WERI-Rb-1 (cell line): ENCODE data around the gene SPZ1.

Source experiments
- DNase-seq: peaks from one replicate; pipeline ENCODE4 v3.0.0-alpha.2; 2020
- H3K27ac ChIP-seq: fragments of 250-450 bp; sonication (Bioruptor Pico); 2 replicates; pipeline ENCODE4 v1.5.1; 2020; ENCODE audit warnings: mild to moderate bottlenecking, moderate library complexity
- H3K27me3 ChIP-seq: fragments of 250-450 bp; sonication (Bioruptor Pico); 2 replicates; pipeline ENCODE4 v1.5.1; 2021; ENCODE audit warnings: mild to moderate bottlenecking, low read depth, moderate library complexity; ENCODE audit not compliant: insufficient read depth, severe bottlenecking
- H3K36me3 ChIP-seq: fragments of 250-450 bp; sonication (Bioruptor Pico); 2 replicates; pipeline ENCODE4 v1.5.1; 2020; ENCODE audit warnings: mild to moderate bottlenecking, moderate library complexity
- H3K4me3 ChIP-seq: 2 replicates; pipeline ENCODE4 v1.5.1; 2011; ENCODE audit warnings: low read depth, mild to moderate bottlenecking, control low read depth, low read length
- H3K9me3 ChIP-seq: fragments of 250-450 bp; sonication (Bioruptor Pico); 2 replicates; pipeline ENCODE4 v1.5.1; 2021; ENCODE audit warnings: mild to moderate bottlenecking, moderate library complexity; ENCODE audit not compliant: severe bottlenecking
- CTCF ChIP-seq: IDR thresholded peaks from 2 replicates; pipeline ENCODE4 v1.5.1; 2011; ENCODE audit warnings: low read depth, mild to moderate bottlenecking, control low read depth, inconsistent platforms, low read length

The SPZ1 gene

DNA sequence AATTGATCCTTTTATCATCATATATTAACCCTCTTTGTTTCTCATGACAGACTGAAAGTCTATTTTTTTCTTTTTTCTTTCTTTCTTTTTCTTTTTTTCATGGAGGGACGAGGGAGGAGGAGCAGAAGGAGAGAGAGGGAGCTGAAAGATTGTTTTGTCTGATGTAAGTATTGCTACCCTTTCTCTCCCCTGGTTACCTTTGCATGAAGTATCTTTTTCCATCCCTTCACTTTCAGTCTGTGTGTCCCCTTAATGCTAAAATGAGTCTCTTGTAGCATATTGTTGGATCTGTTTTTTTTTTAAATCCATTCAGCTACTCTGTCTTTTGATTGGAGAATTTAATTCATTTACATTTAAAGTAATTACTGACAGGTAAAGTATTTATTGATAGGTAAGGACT lies 36.4 kb upstream of the SPZ1 start:
- H3K27me3 ChIP-seq: no peaks in the 10 kb centered on the region
- no peak for DNase-seq
- H3K4me3 ChIP-seq: no peak overlapping the region
- no peak for TF ChIP-seq CTCF
- H3K9me3 ChIP-seq: no peaks in the 10 kb centered on the region
- H3K36me3 ChIP-seq: no peaks in the 10 kb centered on the region
- no peak overlapping the region for H3K27ac ChIP-seq

- Histone ChIP-seq H3K9me3 (no peaks in the 10 kb centered on the region), H3K27ac (no peak overlapping the region), H3K36me3 (no peaks in the 10 kb centered on the region), H3K27me3 (no peaks in the 10 kb centered on the region), H3K4me3 (no peak overlapping the region)
- no peak for DNase-seq
- no peak for TF ChIP-seq CTCF
Observed at GRCh38 chr5:80284720-80285119, 35.1 kb upstream of the SPZ1 start.

DNA sequence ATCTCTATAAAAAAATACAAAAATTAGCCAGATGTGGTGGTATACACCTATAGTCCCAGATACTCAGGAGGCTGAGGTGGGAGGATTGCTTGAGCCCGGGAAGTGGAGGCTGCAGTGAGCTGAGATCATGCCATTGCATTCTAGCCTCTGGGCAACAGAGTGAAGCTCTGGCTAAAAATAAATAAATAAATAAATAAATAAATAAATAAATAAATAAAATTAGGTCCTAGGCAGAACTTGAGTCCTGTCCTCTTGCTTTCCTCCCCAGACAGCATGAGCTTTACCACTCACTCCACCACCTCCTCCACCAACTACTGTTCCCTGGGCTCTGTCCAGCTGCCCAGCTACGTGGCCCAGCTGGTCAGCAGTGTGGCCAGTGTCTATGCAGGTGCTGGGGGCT lies 31.6 kb upstream of the SPZ1 start:
- no peak for DNase-seq
- Histone ChIP-seq H3K36me3 (no peaks in the 10 kb centered on the region), H3K4me3 (no peak overlapping the region), H3K27ac (no peak overlapping the region), H3K9me3 (no peaks in the 10 kb centered on the region), H3K27me3 (no peaks in the 10 kb centered on the region)
- TF ChIP-seq CTCF: no peak

DNA sequence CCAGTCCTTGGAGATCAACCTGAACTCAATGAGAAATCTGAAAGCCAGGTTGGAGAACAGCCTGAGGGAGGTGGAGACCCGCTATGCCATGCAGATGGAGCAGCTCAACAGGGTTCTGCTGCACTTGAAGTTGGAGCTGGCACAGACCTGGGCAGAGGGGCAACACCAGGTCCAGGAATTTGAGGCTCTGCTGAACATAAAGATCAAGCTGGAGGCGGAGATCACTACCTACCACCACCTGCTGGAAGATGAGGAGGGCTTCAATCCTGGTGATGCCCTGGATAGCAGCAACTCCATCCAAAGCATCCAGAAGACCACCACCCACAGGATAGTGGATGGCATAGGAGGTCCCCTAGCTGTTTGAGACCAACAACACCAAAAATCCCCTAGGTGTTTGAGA lies 30.5 kb upstream of the SPZ1 start:
- no peak overlapping the region for H3K27ac ChIP-seq
- no peak overlapping the region for H3K4me3 ChIP-seq
- DNase-seq: no peak
- no peaks in the 10 kb centered on the region for H3K36me3 ChIP-seq
- H3K9me3 ChIP-seq: no peaks in the 10 kb centered on the region
- TF ChIP-seq CTCF: no peak
- no peaks in the 10 kb centered on the region for H3K27me3 ChIP-seq

DNA sequence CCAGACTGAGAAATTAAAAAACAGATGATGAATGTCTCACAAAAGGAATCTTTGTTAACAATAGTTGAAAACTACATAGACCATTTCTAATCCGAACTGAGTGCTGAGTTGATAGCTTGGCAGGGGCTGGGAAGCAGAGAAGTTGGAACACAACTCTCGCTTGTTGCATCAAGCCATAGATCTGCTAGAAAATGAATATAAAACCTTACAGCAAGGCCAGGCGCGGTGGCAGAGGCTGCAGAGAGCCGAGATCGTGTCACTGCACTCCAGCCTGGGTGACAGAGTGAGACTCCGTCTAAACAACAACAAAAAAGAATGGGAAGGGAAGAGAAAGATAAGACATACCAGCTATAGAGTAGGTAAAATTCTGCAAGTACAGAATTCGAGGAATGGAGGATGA lies 28.0 kb upstream of the SPZ1 start:
- H3K27me3 ChIP-seq: no peaks in the 10 kb centered on the region
- H3K36me3 ChIP-seq: no peaks in the 10 kb centered on the region
- no peak for DNase-seq
- TF ChIP-seq CTCF: no peak
- H3K9me3 ChIP-seq: no peaks in the 10 kb centered on the region
- H3K4me3 ChIP-seq: no peak overlapping the region
- no peak overlapping the region for H3K27ac ChIP-seq

GRCh38 chr5:80296121-80296520 lies 23.7 kb upstream of the SPZ1 start:
- no peaks in the 10 kb centered on the region for H3K9me3 ChIP-seq
- no peak for DNase-seq

More at GRCh38 chr5:80296121-80296520, 23.7 kb upstream of the SPZ1 start:
- no peak overlapping the region for H3K27ac ChIP-seq
- H3K4me3 ChIP-seq: no peak overlapping the region
- no peak for TF ChIP-seq CTCF
- H3K27me3 ChIP-seq: no peaks in the 10 kb centered on the region
- H3K36me3 ChIP-seq: no peaks in the 10 kb centered on the region
